ENCODE data around the gene PNP. TPM values are rescaled to one million over a fixed set of nuclear protein-coding genes. Genes with fewer than 3 reads are reported as not detected.

Gene PNP
- total RNA-seq, 1 experiment from 2014 or later, result 131 TPM

DNA sequence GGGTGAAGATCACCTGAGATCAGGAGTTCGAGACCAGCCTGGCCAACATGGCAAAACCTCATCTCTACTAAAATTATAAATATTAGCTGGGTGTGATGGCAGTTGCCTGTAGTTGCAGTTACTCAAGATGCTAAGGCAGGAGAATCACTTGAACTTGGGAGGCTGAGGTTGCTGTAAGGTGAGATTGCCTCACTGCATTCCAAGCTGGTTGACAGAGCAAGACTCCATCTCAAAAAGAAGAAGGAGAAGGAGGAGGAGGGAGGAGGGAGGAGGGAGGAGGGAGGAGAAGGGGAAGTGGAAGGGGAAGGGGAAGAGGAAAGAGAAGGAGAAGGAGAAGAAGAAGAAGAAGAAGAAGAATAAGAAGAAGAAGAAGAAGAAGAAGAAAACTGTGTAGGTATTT is 53.1 kb downstream of the PNP start:
- in situ Hi-C loops (cut with HindIII; ENCODE audit: low sequenced_read_pairs), result no loop called here
- no peak for DNase-seq (ENCODE audit: low spot score)

DNA sequence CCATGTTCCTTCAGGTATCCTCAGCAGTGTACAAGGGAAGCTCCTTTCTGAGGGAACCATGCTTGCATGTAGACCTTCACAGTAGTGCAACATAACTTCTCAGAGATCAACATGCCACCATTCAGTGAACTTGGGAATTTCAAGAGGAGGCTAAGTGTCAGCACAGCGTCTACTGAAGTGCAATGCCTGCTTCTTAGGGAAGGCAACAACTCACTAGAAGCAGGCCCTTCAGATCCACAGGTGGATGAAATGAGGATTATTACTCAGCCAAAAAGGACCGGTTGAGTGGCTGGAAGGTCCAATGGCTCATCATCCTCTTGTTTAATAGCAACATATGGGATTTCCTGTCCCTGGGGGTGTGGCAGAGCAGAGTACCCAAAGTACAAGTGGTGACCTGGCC is 54.8 kb downstream of the PNP start:
- in situ Hi-C loops (cut with HindIII; ENCODE audit: low sequenced_read_pairs), result no loop called here
- DNase-seq (ENCODE audit: low spot score), result no peak

Other genes starting within 250 kb of the PNP start
- gene OR11H6, start 245.7 kb upstream of the PNP start, total RNA-seq (2014; rRNA removed; shearing (Covaris generic)), result not detected in 2 replicates
- gene OR11H7, start 240.4 kb upstream of the PNP start, total RNA-seq (2014; rRNA removed; shearing (Covaris generic)), result not detected in 2 replicates
- gene OR11H4, start 230.1 kb upstream of the PNP start, total RNA-seq (2014; rRNA removed; shearing (Covaris generic)), result not detected in 2 replicates
- 17.0 and 27.0 TPM in 2 replicates for gene TTC5, start 163.5 kb upstream of the PNP start, total RNA-seq (2014; rRNA removed; shearing (Covaris generic))
- gene CCNB1IP1, start 136.1 kb upstream of the PNP start, total RNA-seq (2014; rRNA removed; shearing (Covaris generic)), result 122 and 178 TPM in 2 replicates
- gene PARP2, start 125.8 kb upstream of the PNP start, total RNA-seq (2014; rRNA removed; shearing (Covaris generic)), result 12.9 and 17.7 TPM in 2 replicates
- gene TEP1, start 55.9 kb upstream of the PNP start, total RNA-seq (2014; rRNA removed; shearing (Covaris generic)), result 3.8 and 9.3 TPM in 2 replicates
- gene KLHL33, start 33.2 kb upstream of the PNP start, total RNA-seq (2014; rRNA removed; shearing (Covaris generic)), result not detected in 2 replicates
- gene OSGEP, start 14.6 kb upstream of the PNP start, total RNA-seq (2014; rRNA removed; shearing (Covaris generic)), result 46.3 and 60.7 TPM in 2 replicates
- gene APEX1, start 14.2 kb upstream of the PNP start, total RNA-seq (2014; rRNA removed; shearing (Covaris generic)), result 234 and 289 TPM in 2 replicates
- gene PIP4P1, start 8.0 kb upstream of the PNP start, total RNA-seq (2014; rRNA removed; shearing (Covaris generic)), result 37.8 and 40.4 TPM in 2 replicates
- not detected in 2 replicates for gene RNASE10, start 36.1 kb downstream of the PNP start, total RNA-seq (2014; rRNA removed; shearing (Covaris generic))
- not detected in 2 replicates for gene RNASE9, start 91.6 kb downstream of the PNP start, total RNA-seq (2014; rRNA removed; shearing (Covaris generic))
- not detected in 2 replicates for gene RNASE11, start 118.6 kb downstream of the PNP start, total RNA-seq (2014; rRNA removed; shearing (Covaris generic))
- gene RNASE12, start 122.0 kb downstream of the PNP start, total RNA-seq (2014; rRNA removed; shearing (Covaris generic)), result not detected in 2 replicates
- gene OR6S1, start 172.3 kb downstream of the PNP start, total RNA-seq (2014; rRNA removed; shearing (Covaris generic)), result not detected in 2 replicates
- 2.2 and 3.2 TPM in 2 replicates for gene RNASE4, start 215.2 kb downstream of the PNP start, total RNA-seq (2014; rRNA removed; shearing (Covaris generic))
- 3.4 and 7.1 TPM in 2 replicates for gene ANG, start 219.4 kb downstream of the PNP start, total RNA-seq (2014; rRNA removed; shearing (Covaris generic))

Data from G401 (cell line).